ENCODE results near the gene ATP5ME.

The ATP5ME gene

DNA sequence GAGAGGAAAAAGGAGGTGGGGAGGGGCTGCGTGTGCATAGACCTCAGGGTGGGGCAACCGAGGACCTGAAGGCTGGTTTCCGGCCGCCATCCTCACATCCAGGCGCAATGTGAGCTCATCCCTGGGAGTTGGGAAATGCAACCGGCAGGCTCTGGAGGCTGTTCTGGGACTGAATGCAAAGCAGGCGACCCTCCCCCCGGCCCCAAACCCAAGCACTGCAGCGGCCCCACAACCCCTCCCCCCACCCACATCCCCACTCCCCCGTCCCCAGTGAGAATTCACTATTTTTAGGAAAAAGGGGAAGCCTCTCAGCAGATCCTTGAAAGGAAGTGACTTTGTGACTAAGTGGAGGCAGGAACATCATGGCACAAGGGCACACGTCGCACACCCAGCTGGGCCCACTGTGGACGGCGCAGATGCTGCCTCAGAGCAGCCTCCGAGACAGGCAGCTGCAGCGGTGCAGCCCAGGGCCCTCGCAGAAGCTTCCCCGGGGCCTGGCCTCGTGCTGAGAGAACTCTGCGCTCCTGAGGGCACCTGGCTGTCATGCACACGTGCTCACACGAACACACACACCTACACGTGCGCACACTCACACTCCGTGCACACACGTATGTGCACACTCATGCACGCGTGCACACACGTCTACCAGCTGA, 50.0 kb downstream of the ATP5ME start:
- in situ Hi-C loops (cut with HindIII; ENCODE audit: low sequenced_read_pairs) = loop anchor here (5.0 kb wide), 1 partner anchor 87 kb away; no protein-coding TSS in a partner anchor

DNA sequence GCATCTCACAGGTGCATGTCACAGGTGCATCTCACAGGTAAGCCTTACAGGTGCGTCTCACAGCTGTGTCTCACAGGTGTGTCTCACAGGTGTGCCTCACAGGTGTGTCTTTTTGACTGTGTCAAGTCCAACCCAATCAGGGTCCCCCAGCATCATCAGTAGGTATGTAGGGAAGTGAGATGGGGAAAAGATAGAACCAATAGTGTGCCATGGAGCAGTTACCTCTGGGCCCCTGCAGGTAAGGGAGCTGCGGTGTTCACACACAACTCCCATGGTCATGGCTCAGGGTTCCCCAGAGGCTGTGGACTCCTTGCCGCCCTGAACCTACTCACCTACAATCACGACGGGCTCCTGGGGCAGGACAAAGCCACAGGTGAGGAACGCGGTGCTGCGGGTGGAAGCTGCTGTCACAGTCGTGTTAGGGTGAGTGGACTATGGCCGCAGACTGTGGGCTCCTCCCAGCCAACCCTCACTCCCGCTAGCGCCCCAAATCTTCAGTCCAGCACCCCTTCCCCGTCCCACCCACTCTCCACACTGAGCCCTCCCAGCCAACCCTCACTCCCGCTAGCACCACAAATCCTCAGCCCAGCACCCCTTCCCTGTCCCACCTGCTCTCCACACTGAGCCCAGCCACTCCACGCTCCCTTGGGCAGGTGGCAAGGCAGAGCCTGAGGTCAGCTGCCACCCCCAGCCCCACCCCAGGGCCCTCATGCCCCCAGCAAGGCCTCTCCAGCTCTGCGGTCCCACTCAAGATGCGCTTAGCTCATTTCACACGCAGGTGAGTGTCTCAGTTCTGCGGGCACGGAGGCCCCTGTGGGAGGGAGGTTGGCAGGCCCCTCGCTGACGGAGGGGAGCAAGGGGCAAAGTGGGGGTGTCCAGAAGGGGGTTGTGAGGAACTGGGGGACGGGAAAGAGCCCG, 50.8 kb downstream of the ATP5ME start:
- in situ Hi-C loops (cut with HindIII; ENCODE audit: low sequenced_read_pairs) = loop anchor here (5.0 kb wide), 1 partner anchor 86 kb away; no protein-coding TSS in a partner anchor
